GM12864 (cell line): ENCODE data around the gene RBMS3.

ENCODE experiments used
- DNase-seq: peaks from one replicate; pipeline ENCODE4 v3.0.0-alpha.2; 2011; ENCODE audit warnings: low read depth
- H3K4me3 ChIP-seq: 2 replicates; pipeline ENCODE4 v1.5.1; 2011; ENCODE audit warnings: mild to moderate bottlenecking, low read depth, low read length, control low read depth
- CTCF ChIP-seq: IDR thresholded peaks from 2 replicates; pipeline ENCODE4 v1.5.1; 2011; ENCODE audit warnings: low read depth, mild to moderate bottlenecking, moderate library complexity, low read length, control low read depth, inconsistent platforms; ENCODE audit errors: missing control alignments

Gene RBMS3

GRCh38 chr3:29420106-29420505 is 139.2 kb downstream of the RBMS3 start:
- no peak overlapping the region for H3K4me3 ChIP-seq
- DNase-seq: no peak
- TF ChIP-seq CTCF: no peak

GRCh38 chr3:29426302-29427226 is 145.7 kb downstream of the RBMS3 start:
- no peak for TF ChIP-seq CTCF
- no peak for DNase-seq
- H3K4me3 ChIP-seq: no peak overlapping the region

- H3K4me3 ChIP-seq: no peak overlapping the region
- no peak for DNase-seq
- no peak for TF ChIP-seq CTCF
Measured at GRCh38 chr3:29427266-29428103, 146.6 kb downstream of the RBMS3 start.

GRCh38 chr3:29429055-29429679 is 148.3 kb downstream of the RBMS3 start:
- TF ChIP-seq CTCF: no peak
- DNase-seq: no peak
- H3K4me3 ChIP-seq: no peak overlapping the region

GRCh38 chr3:29430558-29430971 is 149.7 kb downstream of the RBMS3 start:
- TF ChIP-seq CTCF: no peak
- no peak for DNase-seq
- H3K4me3 ChIP-seq: no peak overlapping the region

GRCh38 chr3:29436612-29437323 is 155.9 kb downstream of the RBMS3 start:
- no peak overlapping the region for H3K4me3 ChIP-seq
- no peak for DNase-seq
- no peak for TF ChIP-seq CTCF
